Mesothelial cell of epicardium (in vitro differentiated cells): ENCODE data around the gene VPS39. TPM values are rescaled to one million over a fixed set of nuclear protein-coding genes. Genes with fewer than 3 reads are reported as not detected.

Source experiments
- DNase-seq, 2 experiments: peaks; one replicate each; pipeline ENCODE4 v3.0.0; 2021; ENCODE audit warnings: low spot score in 2 of 2; ENCODE audit not compliant: unreplicated experiment in 2 of 2
- H3K27ac Mint-ChIP-seq: 2 replicates; pipeline ENCODE4 v1.8.0; 2021; ENCODE audit warnings: mixed read lengths
- H3K27me3 Mint-ChIP-seq: 2 replicates; pipeline ENCODE4 v1.8.0; 2021; ENCODE audit warnings: low read depth, mixed read lengths
- H3K36me3 Mint-ChIP-seq: 2 replicates; pipeline ENCODE4 v1.8.0; 2021; ENCODE audit warnings: mixed read lengths
- H3K4me1 Mint-ChIP-seq: 2 replicates; pipeline ENCODE4 v1.8.0; 2021; ENCODE audit warnings: mixed read lengths
- H3K4me3 Mint-ChIP-seq: 2 replicates; pipeline ENCODE4 v1.8.0; 2021; ENCODE audit warnings: mild to moderate bottlenecking, moderate library complexity, mixed read lengths
- H3K9me3 Mint-ChIP-seq: 2 replicates; pipeline ENCODE4 v1.8.0; 2021; ENCODE audit warnings: mixed read lengths
- total RNA-seq: library from RNA; stranded (reverse); gene quantifications from 3 replicates; pipeline ENCODE4 v1.2.1, GENCODE V29; 2021
- TF ChIP-seq, protein P1 (sequence below): fragments of 200-600 bp; sonication (generic); IDR thresholded peaks from one replicate; pipeline ENCODE4 v1.5.0; 2021; ENCODE audit warnings: antibody characterized with exemption; ENCODE audit not compliant: unreplicated experiment

Gene VPS39
- total RNA-seq, 1 donor from 2014 or later = 86.2 TPM

DNA sequence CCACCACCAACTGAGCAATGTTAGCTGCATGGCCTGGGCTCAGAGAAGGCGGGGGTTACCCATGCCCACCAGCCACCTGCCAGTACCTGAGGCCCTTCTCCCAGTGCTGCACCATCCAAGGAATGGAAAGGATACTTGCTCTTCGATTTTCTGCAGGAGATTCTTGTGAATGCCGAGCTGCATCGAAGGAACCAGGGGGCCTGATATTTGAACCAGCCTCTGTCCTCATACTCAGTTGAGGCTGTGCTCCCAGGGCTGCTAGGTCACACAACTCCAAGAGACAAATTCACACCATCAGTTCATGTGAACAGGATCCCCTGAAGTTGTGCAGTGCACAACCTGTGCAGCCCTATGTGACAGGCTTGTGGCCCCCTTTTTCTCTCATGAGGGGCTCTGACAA lies 69.7 kb downstream of the VPS39 start:
- H3K9me3 Mint-ChIP-seq = peaks cover 12% of the 10 kb centered on the region
- no peaks in the 10 kb centered on the region for H3K36me3 Mint-ChIP-seq
- no peak overlapping the region for H3K4me3 Mint-ChIP-seq
- DNase-seq = no peak
- no peaks in the 10 kb centered on the region for H3K4me1 Mint-ChIP-seq
- peaks cover 44% of the 10 kb centered on the region for H3K27me3 Mint-ChIP-seq
- no peak overlapping the region for H3K27ac Mint-ChIP-seq
- TF ChIP-seq, protein P1, sequence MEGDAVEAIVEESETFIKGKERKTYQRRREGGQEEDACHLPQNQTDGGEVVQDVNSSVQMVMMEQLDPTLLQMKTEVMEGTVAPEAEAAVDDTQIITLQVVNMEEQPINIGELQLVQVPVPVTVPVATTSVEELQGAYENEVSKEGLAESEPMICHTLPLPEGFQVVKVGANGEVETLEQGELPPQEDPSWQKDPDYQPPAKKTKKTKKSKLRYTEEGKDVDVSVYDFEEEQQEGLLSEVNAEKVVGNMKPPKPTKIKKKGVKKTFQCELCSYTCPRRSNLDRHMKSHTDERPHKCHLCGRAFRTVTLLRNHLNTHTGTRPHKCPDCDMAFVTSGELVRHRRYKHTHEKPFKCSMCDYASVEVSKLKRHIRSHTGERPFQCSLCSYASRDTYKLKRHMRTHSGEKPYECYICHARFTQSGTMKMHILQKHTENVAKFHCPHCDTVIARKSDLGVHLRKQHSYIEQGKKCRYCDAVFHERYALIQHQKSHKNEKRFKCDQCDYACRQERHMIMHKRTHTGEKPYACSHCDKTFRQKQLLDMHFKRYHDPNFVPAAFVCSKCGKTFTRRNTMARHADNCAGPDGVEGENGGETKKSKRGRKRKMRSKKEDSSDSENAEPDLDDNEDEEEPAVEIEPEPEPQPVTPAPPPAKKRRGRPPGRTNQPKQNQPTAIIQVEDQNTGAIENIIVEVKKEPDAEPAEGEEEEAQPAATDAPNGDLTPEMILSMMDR = no peak

DNA sequence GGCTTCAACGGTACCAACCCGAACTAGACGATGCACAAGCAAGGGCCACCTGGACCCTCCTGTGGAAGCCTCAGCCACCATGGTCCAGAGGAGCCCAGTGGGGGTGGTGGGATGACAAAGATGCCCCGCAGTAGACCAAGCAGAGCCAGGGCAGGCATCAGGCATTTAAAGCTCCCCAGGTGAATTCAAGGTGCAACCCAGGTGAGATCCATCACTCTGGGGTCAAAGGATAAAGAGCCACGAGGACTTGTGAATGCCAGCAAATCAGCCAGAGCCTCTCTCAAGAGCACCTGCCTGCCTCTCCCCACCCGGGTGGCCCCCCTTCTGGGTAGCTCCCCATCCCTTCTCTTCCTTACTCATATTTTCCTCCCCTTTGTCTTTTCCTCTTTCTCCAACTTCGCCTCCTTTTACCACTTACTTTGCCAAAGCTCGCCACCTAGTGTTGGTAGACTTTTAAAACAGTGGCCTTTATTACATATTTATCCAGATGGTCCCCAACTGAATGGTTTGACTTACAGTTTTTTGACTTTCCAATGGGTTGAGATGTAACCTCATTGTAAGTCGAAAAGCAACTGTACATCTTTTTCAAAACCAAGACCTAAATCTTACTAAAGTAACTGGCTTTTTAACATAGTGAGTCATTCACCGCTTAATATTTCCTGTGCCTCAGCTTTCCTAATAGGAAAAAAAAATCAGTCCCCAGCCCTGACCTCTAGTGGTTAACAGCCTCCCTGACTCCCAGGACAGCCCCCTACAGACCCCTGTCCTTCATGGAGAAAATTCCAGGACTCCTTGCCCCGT lies 70.4 kb downstream of the VPS39 start:
- peaks cover 12% of the 10 kb centered on the region for H3K9me3 Mint-ChIP-seq
- TF ChIP-seq, protein P1 = peak; percentile 57
- H3K4me3 Mint-ChIP-seq = no peak overlapping the region
- peaks cover 47% of the 10 kb centered on the region for H3K27me3 Mint-ChIP-seq
- no peaks in the 10 kb centered on the region for H3K4me1 Mint-ChIP-seq
- no peaks in the 10 kb centered on the region for H3K36me3 Mint-ChIP-seq
- H3K27ac Mint-ChIP-seq = no peak overlapping the region
- DNase-seq = no peak

DNA sequence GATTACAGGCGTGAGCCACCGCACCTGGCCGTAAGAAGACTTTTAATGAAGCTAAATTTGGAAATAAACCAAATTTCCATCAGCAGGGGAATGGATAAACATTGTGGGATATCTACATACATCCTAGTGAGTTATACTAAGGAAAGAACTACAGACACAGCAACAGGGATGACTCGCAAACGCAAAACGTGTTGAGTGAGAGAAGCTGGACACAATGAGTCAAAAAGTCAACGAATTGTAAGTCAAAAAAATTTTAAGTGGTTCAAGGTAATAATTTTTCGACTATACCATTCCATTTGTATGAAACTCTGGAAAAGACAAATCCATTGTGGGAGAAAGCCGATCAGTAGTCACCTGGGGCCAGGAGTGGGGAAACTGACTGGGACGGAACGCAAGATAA lies 71.6 kb downstream of the VPS39 start:
- Mint-ChIP-seq H3K4me1 (peaks cover 5% of the 10 kb centered on the region), H3K36me3 (no peaks in the 10 kb centered on the region), H3K4me3 (no peak overlapping the region), H3K27ac (no peak overlapping the region), H3K9me3 (peaks cover 12% of the 10 kb centered on the region), H3K27me3 (peaks cover 50% of the 10 kb centered on the region)
- no peak for DNase-seq
- TF ChIP-seq, protein P1 = no peak

DNA sequence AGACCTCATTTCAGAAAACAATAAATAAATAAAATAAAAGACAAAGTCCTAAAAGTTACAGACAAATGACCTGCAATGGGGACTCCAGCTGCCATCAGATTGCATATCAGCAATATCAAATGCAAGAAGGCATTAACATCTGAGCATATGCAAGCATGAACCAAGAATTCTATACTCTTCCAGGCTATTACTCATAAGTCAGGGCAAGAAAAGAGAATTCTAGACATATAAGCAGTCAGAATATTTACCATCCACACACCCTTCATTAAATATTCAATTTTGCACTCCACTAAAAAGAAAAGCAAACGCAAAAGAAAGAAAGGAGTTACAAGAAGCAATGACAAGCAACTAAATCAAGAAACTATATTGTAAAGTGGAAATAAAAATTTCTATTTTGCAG lies 72.8 kb downstream of the VPS39 start:
- Mint-ChIP-seq H3K4me3 (no peak overlapping the region), H3K4me1 (peaks cover 5% of the 10 kb centered on the region), H3K27ac (no peak overlapping the region), H3K36me3 (no peaks in the 10 kb centered on the region), H3K27me3 (peaks cover 55% of the 10 kb centered on the region), H3K9me3 (peaks cover 12% of the 10 kb centered on the region)
- no peak for DNase-seq
- TF ChIP-seq, protein P1 = no peak

DNA sequence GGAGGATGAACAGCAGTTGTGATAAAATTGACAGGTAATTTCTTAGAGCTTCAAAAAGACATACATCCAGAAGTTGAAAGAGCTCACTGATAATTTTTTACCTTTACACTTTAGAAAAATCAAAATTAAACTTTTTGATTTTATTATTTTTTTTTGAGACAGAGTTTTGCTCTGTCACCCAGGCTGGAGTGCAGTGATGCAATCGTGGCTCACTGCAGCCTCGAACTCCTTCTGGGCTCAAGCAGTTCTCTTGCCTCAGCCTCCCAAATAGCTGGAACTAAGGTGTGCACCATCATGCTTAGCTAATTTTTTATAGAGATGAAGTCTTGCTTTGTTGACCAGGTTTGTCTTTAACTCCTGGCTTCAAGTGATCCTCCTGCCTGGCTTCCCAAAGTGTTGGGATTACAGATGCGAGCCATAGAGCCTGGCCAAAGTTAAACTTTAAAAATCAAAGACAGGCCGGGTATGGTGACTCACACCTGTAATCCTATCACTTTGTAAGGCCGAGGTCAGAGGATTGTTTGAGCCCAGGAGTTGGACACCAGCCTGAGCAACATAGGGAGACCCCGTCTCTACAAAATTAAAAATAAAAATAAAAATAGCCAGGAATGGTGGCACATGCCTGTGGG lies 73.4 kb downstream of the VPS39 start:
- H3K4me1 Mint-ChIP-seq = peaks cover 5% of the 10 kb centered on the region
- no peak overlapping the region for H3K4me3 Mint-ChIP-seq
- H3K36me3 Mint-ChIP-seq = no peaks in the 10 kb centered on the region
- H3K27me3 Mint-ChIP-seq = peaks cover 54% of the 10 kb centered on the region
- peaks cover 10% of the 10 kb centered on the region for H3K9me3 Mint-ChIP-seq
- TF ChIP-seq, protein P1 = no peak
- DNase-seq = no peak
- H3K27ac Mint-ChIP-seq = no peak overlapping the region
